IMR-90 (cell line): Measurements from ENCODE around the gene CHORDC1. TPM values are rescaled to one million over a fixed set of nuclear protein-coding genes. Genes with fewer than 3 reads are reported as not detected.

Experiments used
- ATAC-seq: fragments of 200-7000 bp; cut with Tn5 transposase; 2 replicates; pipeline ENCODE4 v1.9.1; 2020; ENCODE audit warnings: low read depth, mild to moderate bottlenecking, moderate library complexity
- BruUV-seq: library from RNA; stranded (reverse); fragments of 400-500 nt; replicated peaks from 2 replicates; lab custom pipeline; 2021; lab: Mats Ljungman, UMichigan
- CTCF ChIA-PET: fragments of 300-600 bp; formaldehyde crosslinking; extraction: SDS; loops from one replicate; lab custom pipeline; 2021; ENCODE audit warnings: antibody characterized with exemption; lab: Yijun Ruan, JAX
- POLR2A ChIA-PET: fragments of 300-600 bp; sonication (Branson Sonifier 250); formaldehyde crosslinking; loops from one replicate; lab custom pipeline; 2022; ENCODE audit warnings: antibody characterized with exemption; ENCODE audit not compliant: unreplicated experiment; lab: Charles Lee
- DNase-seq: peaks from one replicate; pipeline ENCODE4 v3.0.0; 2013
- H2AFZ ChIP-seq: replicated peaks from 2 replicates; pipeline ENCODE3; 2013; ENCODE audit warnings: low read length, mild to moderate bottlenecking; ENCODE audit not compliant: poor library complexity
- H2AK5ac ChIP-seq: 2 replicates; pipeline ENCODE4 v1.6.1; 2013; ENCODE audit warnings: low read depth, low read length, inconsistent platforms
- H2AK9ac ChIP-seq: replicated peaks from 2 replicates; pipeline ENCODE3; 2013; ENCODE audit warnings: mild to moderate bottlenecking, low read depth, low read length, moderate library complexity; ENCODE audit not compliant: poor library complexity
- H2BK120ac ChIP-seq: 2 replicates; pipeline ENCODE4 v1.6.1; 2013; ENCODE audit warnings: low read depth, low read length, inconsistent platforms
- H2BK15ac ChIP-seq: 3 replicates; pipeline ENCODE4 v1.6.1; 2013; ENCODE audit warnings: low read depth, low read length, inconsistent platforms
- H2BK20ac ChIP-seq: 2 replicates; pipeline ENCODE4 v1.6.1; 2013; ENCODE audit warnings: low read depth, mild to moderate bottlenecking, inconsistent platforms, low read length, moderate library complexity
- H2BK5ac ChIP-seq: 2 replicates; pipeline ENCODE4 v1.6.1; 2013; ENCODE audit warnings: mild to moderate bottlenecking, low read depth, low read length, inconsistent platforms; ENCODE audit not compliant: poor library complexity, severe bottlenecking
- H3K14ac ChIP-seq: replicated peaks from 2 replicates; pipeline ENCODE4 v1.6.1; 2013; ENCODE audit warnings: low read depth, low read length, inconsistent platforms
- H3K18ac ChIP-seq: 2 replicates; pipeline ENCODE4 v1.6.1; 2013; ENCODE audit warnings: low read depth, low read length, control low read depth
- H3K23ac ChIP-seq: 2 replicates; pipeline ENCODE4 v1.6.1; 2013; ENCODE audit warnings: low read depth, low read length, inconsistent platforms
- H3K27ac ChIP-seq: 2 replicates; pipeline ENCODE4 v1.5.1; 2013; ENCODE audit warnings: mild to moderate bottlenecking, control low read depth, low read length; ENCODE audit not compliant: insufficient read depth
- H3K27me3 ChIP-seq: 2 replicates; pipeline ENCODE4 v1.6.1; 2013; ENCODE audit warnings: low read length; ENCODE audit not compliant: control insufficient read depth, insufficient read depth
- H3K36me3 ChIP-seq: 2 replicates; pipeline ENCODE4 v1.6.1; 2013; ENCODE audit warnings: low read length, mixed read lengths; ENCODE audit not compliant: control insufficient read depth, insufficient read depth
- H3K4ac ChIP-seq: 2 replicates; pipeline ENCODE4 v1.6.1; 2013; ENCODE audit warnings: low read depth, low read length, inconsistent platforms
- H3K4me1 ChIP-seq: 2 replicates; pipeline ENCODE4 v1.6.1; 2013; ENCODE audit warnings: low read length, mixed read lengths; ENCODE audit not compliant: control insufficient read depth, insufficient read depth
- H3K4me2 ChIP-seq: 2 replicates; pipeline ENCODE4 v1.6.1; 2013; ENCODE audit warnings: low read depth, mild to moderate bottlenecking, control low read depth, low read length, moderate library complexity
- H3K4me3 ChIP-seq: 2 replicates; pipeline ENCODE4 v1.5.1; 2013; ENCODE audit warnings: low read depth, mild to moderate bottlenecking, control low read depth, low read length, moderate library complexity; ENCODE audit not compliant: insufficient read depth
- H3K56ac ChIP-seq: 2 replicates; pipeline ENCODE4 v1.6.1; 2013; ENCODE audit warnings: low read length, inconsistent platforms; ENCODE audit not compliant: insufficient read depth; ENCODE audit errors: extremely low read depth
- H3K79me1 ChIP-seq, 2 experiments: 2 replicates each; pipeline ENCODE4 v1.6.1; 2013; ENCODE audit warnings: low read length in 2 of 2, inconsistent platforms in 1 of 2, low read depth in 1 of 2
- H3K9ac ChIP-seq: 2 replicates; pipeline ENCODE4 v1.6.1; 2013; ENCODE audit warnings: low read depth, low read length, control low read depth
- H3K9me1 ChIP-seq: 2 replicates; pipeline ENCODE4 v1.6.1; 2013; ENCODE audit warnings: low read length, inconsistent platforms; ENCODE audit not compliant: insufficient read depth
- H3K9me3 ChIP-seq: 2 replicates; pipeline ENCODE4 v1.6.1; 2013; ENCODE audit warnings: low read length; ENCODE audit not compliant: control insufficient read depth, insufficient read depth
- H4K20me1 ChIP-seq: 2 replicates; pipeline ENCODE4 v1.6.1; 2013; ENCODE audit warnings: low read length, inconsistent platforms; ENCODE audit not compliant: insufficient read depth
- H4K5ac ChIP-seq: 2 replicates; pipeline ENCODE4 v1.6.1; 2013; ENCODE audit warnings: mild to moderate bottlenecking, low read depth, low read length, control low read depth
- H4K8ac ChIP-seq, 2 experiments: 2 replicates each; pipeline ENCODE4 v1.6.1; 2013; ENCODE audit warnings: low read depth in 2 of 2, low read length in 2 of 2, control low read depth in 1 of 2, inconsistent platforms in 1 of 2
- H4K91ac ChIP-seq: 2 replicates; pipeline ENCODE4 v1.6.1; 2013; ENCODE audit warnings: low read depth, low read length, inconsistent platforms; ENCODE audit not compliant: insufficient read depth
- BHLHE40 ChIP-seq: fragments of 150-350 bp; IDR thresholded peaks from 2 replicates; pipeline ENCODE4 v1.6.1; 2016; ENCODE audit warnings: mild to moderate bottlenecking, low read depth, low read length
- CEBPB ChIP-seq: IDR thresholded peaks from 2 replicates; pipeline ENCODE4 v1.6.1; 2012; ENCODE audit warnings: low read depth, low read length, improper control_type of control experiment
- CTCF ChIP-seq: conservative IDR thresholded peaks from 2 replicates; pipeline ENCODE4 v1.5.1; 2012; ENCODE audit warnings: mild to moderate bottlenecking, low read depth, low read length, improper control_type of control experiment
- ELK1 ChIP-seq: fragments of 150-350 bp; IDR thresholded peaks from 2 replicates; pipeline ENCODE4 v1.6.1; 2016; ENCODE audit warnings: low read depth, mild to moderate bottlenecking, low read length, moderate library complexity, borderline replicate concordance
- FOS ChIP-seq: fragments of 150-350 bp; IDR thresholded peaks from 2 replicates; pipeline ENCODE4 v1.6.1; 2016; ENCODE audit warnings: low read depth, low read length
- MAFK ChIP-seq: IDR thresholded peaks from 2 replicates; pipeline ENCODE4 v1.6.1; 2012; ENCODE audit warnings: low read depth, low read length, improper control_type of control experiment
- MAZ ChIP-seq: IDR thresholded peaks from 2 replicates; pipeline ENCODE4 v1.6.1; 2012; ENCODE audit warnings: low read depth, mild to moderate bottlenecking, low read length, improper control_type of control experiment, moderate library complexity, borderline replicate concordance
- NFE2L2 ChIP-seq: fragments of 150-350 bp; IDR thresholded peaks from 2 replicates; pipeline ENCODE4 v1.6.1; 2016; ENCODE audit warnings: low read depth, mild to moderate bottlenecking, low read length
- WGBS, 2 experiments: methylation state at CpG; one replicate each; pipeline versions ENCODE4 v1.1.5 to v1.1.7; 2013; ENCODE audit warnings: missing lambda C conversion rate in 2 of 2; ENCODE audit not compliant: insufficient read length in 1 of 2; ENCODE audit errors: extremely low coverage in 2 of 2; 5-methylcytosine and 5-hydroxymethylcytosine counted together
- dilution Hi-C: fragments of 300-500 bp; cut with HindIII; formaldehyde crosslinking; loops from one replicate; pipeline ENCODE4 v1.14.3; 2018; ENCODE audit warnings: low sequenced_read_pairs; ENCODE audit not compliant: unreplicated experiment
- in situ Hi-C: fragments of 300-500 bp; cut with MboI; formaldehyde crosslinking; loops from 3 replicates; pipeline ENCODE4 v1.14.3; 2019; ENCODE audit warnings: low sequenced_read_pairs, inconsistent platforms, mixed read lengths
- intact Hi-C: fragments of 100-400 bp; cut with micrococcal nuclease; formaldehyde crosslinking; loops from 2 replicates; pipeline ENCODE4 v1.10.0; 2022
- polyA plus RNA-seq, 3 experiments: library from polyadenylated mRNA; depleted of rRNA; stranded (reverse); fragments of >200 nt; gene quantifications; 2 replicates each; pipeline ENCODE4 v1.2.3, GENCODE V29; 2012; ENCODE audit warnings: low replicate concordance in 1 of 3
- total RNA-seq: library from RNA; depleted of rRNA; stranded (reverse); fragments of >200 nt; gene quantifications from 2 replicates; pipeline ENCODE4 v1.2.3, GENCODE V29; 2012

The CHORDC1 gene
- total and polyA plus RNA-seq, 2 of the 4 experiments (the other 2 are of a cell fraction), result 26.9 to 51.4 TPM

- BruUV-seq, result no TSS peak
- no peak overlapping the region for H3K23ac ChIP-seq
- intact Hi-C loops, result no loop called here
- no peak overlapping the region for H4K8ac ChIP-seq
- no peak overlapping the region for H2AFZ ChIP-seq
- no peak overlapping the region for H3K14ac ChIP-seq
- no peak overlapping the region for H2BK15ac ChIP-seq
- no peak overlapping the region for H3K27ac ChIP-seq
- no peak overlapping the region for H2BK5ac ChIP-seq
- no peak overlapping the region for H3K56ac ChIP-seq
- ChIA-PET POLR2A (no interaction called here), CTCF (no interaction called here)
- no peaks in the 10 kb centered on the region for H3K79me1 ChIP-seq
- no peak overlapping the region for H4K91ac ChIP-seq
- no peak overlapping the region for H3K18ac ChIP-seq
- no peak overlapping the region for H2AK9ac ChIP-seq
- no peaks in the 10 kb centered on the region for H4K20me1 ChIP-seq
- no peak overlapping the region for H3K9ac ChIP-seq
- no peak for DNase-seq
- dilution Hi-C loops, result no loop called here
- H3K9me3 ChIP-seq, result no peaks in the 10 kb centered on the region
- H4K5ac ChIP-seq, result no peak overlapping the region
- H3K27me3 ChIP-seq, result no peaks in the 10 kb centered on the region
- no peak overlapping the region for H3K4me2 ChIP-seq
- in situ Hi-C loops, result no loop called here
- no peak overlapping the region for H2BK120ac ChIP-seq
- no CpG with 5 or more reads among the region's 2 CpGs for WGBS, 2 experiments
- no peak overlapping the region for H3K4me3 ChIP-seq
- H3K4ac ChIP-seq, result no peak overlapping the region
- H2BK20ac ChIP-seq, result no peak overlapping the region
- H3K9me1 ChIP-seq, result no peaks in the 10 kb centered on the region
- no peaks in the 10 kb centered on the region for H3K4me1 ChIP-seq
- no peaks in the 10 kb centered on the region for H3K36me3 ChIP-seq
- H2AK5ac ChIP-seq, result no peak overlapping the region
- no peak for ATAC-seq
- TF ChIP-seq MAZ (no peak), ELK1 (no peak), BHLHE40 (no peak), NFE2L2 (no peak), CEBPB (no peak), FOS (no peak), CTCF (no peak), MAFK (no peak)
Measured at GRCh38 chr11:90179923-90180322, 42.9 kb downstream of the CHORDC1 start.
